Esophagus squamous epithelium (tissue), 5 donors: ENCODE measurements around the gene UBA3. TPM values are rescaled to one million over a fixed set of nuclear protein-coding genes. Genes with fewer than 3 reads are reported as not detected.
A peak's percentile ranks its signal among the peaks of the same experiment; 100 is the strongest.

Source experiments
- DNase-seq: peaks from one replicate; lab custom pipeline; 2025; lab: John Stamatoyannopoulos, UW
- H3K27ac ChIP-seq, 4 donors: fragments of 200-600 bp; sonication (generic); one replicate each; pipeline ENCODE4 v1.5.1; 2016 to 2019; ENCODE audit warnings: mild to moderate bottlenecking in 1 of 4
- H3K27me3 ChIP-seq, 4 donors: fragments of 200-600 bp; sonication (generic); 1 replicate in 3 of 4; 2 replicates in 1 of 4; pipeline versions ENCODE4 v1.5.1 to v1.6.0; 2017 to 2021; ENCODE audit warnings: antibody characterized with exemption in 1 of 4
- H3K36me3 ChIP-seq, 3 donors: fragments of 200-600 bp; sonication (generic); one replicate each; pipeline ENCODE4 v1.5.1; 2016 to 2019
- H3K4me1 ChIP-seq, 3 donors: fragments of 200-600 bp; sonication (generic); one replicate each; pipeline ENCODE4 v1.5.1; 2017 to 2019
- H3K4me3 ChIP-seq, 4 donors: fragments of 200-600 bp; sonication (generic); 1 replicate in 3 of 4; 2 replicates in 1 of 4; pipeline ENCODE4 v1.5.1; 2016 to 2019; ENCODE audit warnings: mild to moderate bottlenecking in 2 of 4, moderate library complexity in 1 of 4
- H3K9me3 ChIP-seq, 3 donors: fragments of 200-600 bp; sonication (generic); one replicate each; pipeline ENCODE4 v1.5.1; 2016 to 2019
- CTCF ChIP-seq, 6 experiments: fragments of 450-650 bp in 4 of 6; fragments of 200-600 bp in 2 of 6; sonication (generic) in 2 of 6; IDR thresholded peaks; one replicate each; pipeline ENCODE4 v1.5.1; 2016 to 2019; ENCODE audit warnings: antibody characterized with exemption in 6 of 6, mild to moderate bottlenecking in 4 of 6, moderate library complexity in 4 of 6
- POLR2A ChIP-seq, 4 donors: fragments of 450-650 bp; IDR thresholded peaks; one replicate each; pipeline ENCODE4 v1.6.1; 2017; ENCODE audit warnings: antibody characterized with exemption in 4 of 4, mild to moderate bottlenecking in 4 of 4, moderate library complexity in 3 of 4
- WGBS, 2 donors: methylation state at CpG; one replicate each; pipeline ENCODE4 v1.1.5; 2018; 5-methylcytosine and 5-hydroxymethylcytosine counted together
- intact Hi-C: fragments of 100-400 bp; cut with DNase I; formaldehyde crosslinking; loops from one replicate; pipeline ENCODE4 v1.15.0; 2022
- total RNA-seq, 4 donors: library from RNA; depleted of rRNA; stranded (reverse); fragments of >200 nt; gene quantifications; one replicate each; pipeline ENCODE4 v1.1.0, GENCODE V29; 2016
- donor health status: DM: yes; HTN: yes; CAD: no.

The UBA3 gene
- total RNA-seq, 4 donors from 2014 or later, result 33.3 to 63.3 (median 52.7) TPM

GRCh38 chr3:69091389-69092029, 11.3 kb upstream of the UBA3 start:
- Histone ChIP-seq H3K4me3 (no peak overlapping the region), H3K4me1 (peaks cover 70 to 100% (median 91%) of the 10 kb centered on the region in 3 donors), H3K27me3 (no peaks in the 10 kb centered on the region), H3K36me3 (peaks cover 0 to 10% (median 0%) of the 10 kb centered on the region in 3 donors), H3K9me3 (no peaks in the 10 kb centered on the region), H3K27ac (peak overlapping the region; percentile 61 to 96 (median 86))
- intact Hi-C loops, result no loop called here
- DNase-seq, result no peak
- WGBS, 2 donors, result 62 to 67% methylated on average over 5 of the region's 5 CpGs
- TF ChIP-seq POLR2A (IDR thresholded peaks at IDR 0.05) (no peak), CTCF (IDR thresholded peaks at IDR 0.05) (no peak)

- H3K4me1 ChIP-seq, result peaks cover 70 to 95% (median 81%) of the 10 kb centered on the region in 3 donors
- H3K4me3 ChIP-seq, result peak overlapping the region in 1 of 4 donors; percentile 9
- H3K36me3 ChIP-seq, result peaks cover 0 to 5% (median 0%) of the 10 kb centered on the region in 3 donors
- TF ChIP-seq POLR2A (IDR thresholded peaks at IDR 0.05) (no peak), CTCF (IDR thresholded peaks at IDR 0.05) (no peak)
- intact Hi-C loops, result no loop called here
- no peaks in the 10 kb centered on the region for H3K9me3 ChIP-seq
- H3K27me3 ChIP-seq, result no peaks in the 10 kb centered on the region
- WGBS, 2 donors, result 10 to 25% methylated on average over 3 of the region's 3 CpGs
- DNase-seq, result no peak
- peak overlapping the region; percentile 54 to 96 (median 76) for H3K27ac ChIP-seq
Observed at GRCh38 chr3:69090021-69090420, 9.9 kb upstream of the UBA3 start.

- no peak for DNase-seq
- peak in 1 of 6 experiments; percentile 20 for TF ChIP-seq CTCF (IDR thresholded peaks at IDR 0.05)
- TF ChIP-seq POLR2A (IDR thresholded peaks at IDR 0.05), result no peak
- 16 to 26% methylated on average over 2 of the region's 2 CpGs for WGBS, 2 donors
- Histone ChIP-seq H3K9me3 (no peaks in the 10 kb centered on the region), H3K36me3 (no peaks in the 10 kb centered on the region), H3K4me1 (peaks cover 71 to 92% (median 74%) of the 10 kb centered on the region in 3 donors), H3K27ac (peak overlapping the region; percentile 66 to 96 (median 90)), H3K27me3 (no peaks in the 10 kb centered on the region), H3K4me3 (peak overlapping the region in 3 of 4 donors; percentile 71 to 90 (median 80))
- intact Hi-C loops, result no loop called here
Observed at GRCh38 chr3:69088063-69088462, 7.9 kb upstream of the UBA3 start.

GRCh38 chr3:69087030-69087791, 7.0 kb upstream of the UBA3 start:
- Histone ChIP-seq H3K4me1 (peaks cover 67 to 92% (median 76%) of the 10 kb centered on the region in 3 donors), H3K36me3 (no peaks in the 10 kb centered on the region), H3K4me3 (peak overlapping the region; percentile 51 to 90 (median 76)), H3K9me3 (no peaks in the 10 kb centered on the region), H3K27ac (peak overlapping the region; percentile 90 to 96 (median 93)), H3K27me3 (no peaks in the 10 kb centered on the region)
- no peak for TF ChIP-seq CTCF (IDR thresholded peaks at IDR 0.05)
- no peak for TF ChIP-seq POLR2A (IDR thresholded peaks at IDR 0.05)
- 43 to 59% methylated on average over 3 of the region's 3 CpGs for WGBS, 2 donors
- intact Hi-C loops, result no loop called here
- no peak for DNase-seq
